WI38 (cell line): ENCODE data around the gene BICD2.

ENCODE experiments used
- H3K4me3 ChIP-seq: 2 replicates; pipeline ENCODE4 v1.5.1; 2011; ENCODE audit warnings: low read depth, mild to moderate bottlenecking, control low read depth, low read length
- TF ChIP-seq, protein P1 (sequence below): IDR thresholded peaks from 2 replicates; pipeline ENCODE4 v1.5.1; 2012; ENCODE audit warnings: low read depth, mild to moderate bottlenecking, control low read depth, low read length

BICD2 gene

DNA sequence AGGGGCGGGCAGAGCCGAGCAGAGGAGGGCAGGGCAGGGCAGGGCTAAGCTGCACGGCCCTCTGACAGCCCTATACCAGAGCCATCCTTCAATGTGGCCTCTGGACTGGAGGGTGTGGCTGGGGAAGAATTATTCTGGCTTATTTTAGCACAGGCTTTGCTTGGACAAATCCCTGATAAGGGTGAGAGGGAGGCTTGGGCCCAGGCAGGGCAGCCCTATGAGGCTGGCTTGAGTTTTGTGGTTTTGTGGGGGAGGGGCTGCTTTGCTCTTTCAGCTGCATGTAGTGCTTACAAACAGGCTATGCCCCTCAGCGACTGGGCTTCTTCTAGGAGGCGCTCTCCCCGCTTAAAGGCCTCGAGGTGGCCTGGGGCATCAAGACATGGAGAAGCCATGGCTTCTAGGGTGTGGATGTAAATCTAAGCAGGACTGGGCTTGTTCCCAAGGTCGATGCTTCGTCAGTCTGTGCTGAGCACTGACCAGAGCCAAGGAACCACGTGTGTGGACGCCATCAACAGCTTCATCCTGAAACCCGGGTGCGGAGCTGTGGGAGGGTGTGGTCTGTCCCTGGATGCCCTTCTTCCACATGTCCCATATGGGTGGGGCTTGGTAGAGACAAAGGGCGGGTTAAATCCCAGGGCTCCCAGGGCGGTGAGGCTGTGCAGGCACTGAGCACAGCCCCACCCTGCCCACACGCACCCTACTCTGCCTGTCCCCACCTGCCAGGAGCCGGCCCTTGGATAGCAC is 49.0 kb downstream of the BICD2 start:
- H3K4me3 ChIP-seq: no peak overlapping the region
- TF ChIP-seq, protein P1, sequence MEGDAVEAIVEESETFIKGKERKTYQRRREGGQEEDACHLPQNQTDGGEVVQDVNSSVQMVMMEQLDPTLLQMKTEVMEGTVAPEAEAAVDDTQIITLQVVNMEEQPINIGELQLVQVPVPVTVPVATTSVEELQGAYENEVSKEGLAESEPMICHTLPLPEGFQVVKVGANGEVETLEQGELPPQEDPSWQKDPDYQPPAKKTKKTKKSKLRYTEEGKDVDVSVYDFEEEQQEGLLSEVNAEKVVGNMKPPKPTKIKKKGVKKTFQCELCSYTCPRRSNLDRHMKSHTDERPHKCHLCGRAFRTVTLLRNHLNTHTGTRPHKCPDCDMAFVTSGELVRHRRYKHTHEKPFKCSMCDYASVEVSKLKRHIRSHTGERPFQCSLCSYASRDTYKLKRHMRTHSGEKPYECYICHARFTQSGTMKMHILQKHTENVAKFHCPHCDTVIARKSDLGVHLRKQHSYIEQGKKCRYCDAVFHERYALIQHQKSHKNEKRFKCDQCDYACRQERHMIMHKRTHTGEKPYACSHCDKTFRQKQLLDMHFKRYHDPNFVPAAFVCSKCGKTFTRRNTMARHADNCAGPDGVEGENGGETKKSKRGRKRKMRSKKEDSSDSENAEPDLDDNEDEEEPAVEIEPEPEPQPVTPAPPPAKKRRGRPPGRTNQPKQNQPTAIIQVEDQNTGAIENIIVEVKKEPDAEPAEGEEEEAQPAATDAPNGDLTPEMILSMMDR: no peak

- TF ChIP-seq, protein P1: no peak
- H3K4me3 ChIP-seq: no peak overlapping the region
Measured at GRCh38 chr9:92714787-92715487, 49.7 kb downstream of the BICD2 start.

DNA sequence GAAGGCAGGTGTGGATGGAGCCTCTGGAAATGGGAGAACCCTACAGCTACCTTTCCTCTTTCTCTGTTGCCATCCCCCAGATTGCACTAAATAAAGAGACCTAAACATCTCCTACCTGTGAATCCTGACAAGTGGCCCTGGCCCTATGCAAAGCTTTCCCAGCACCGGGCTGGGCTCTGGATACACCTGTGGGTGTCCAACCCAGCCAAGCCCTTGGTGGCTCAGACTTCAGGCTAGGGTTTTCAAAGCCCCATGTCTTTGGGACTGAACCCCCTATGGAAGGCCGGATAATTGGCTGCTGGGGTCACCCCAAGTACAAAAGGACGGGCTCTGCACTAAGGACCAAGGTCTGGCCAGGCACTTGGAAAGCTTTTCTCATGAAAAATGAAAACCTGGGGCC is 50.6 kb downstream of the BICD2 start:
- TF ChIP-seq, protein P1: no peak
- no peak overlapping the region for H3K4me3 ChIP-seq

DNA sequence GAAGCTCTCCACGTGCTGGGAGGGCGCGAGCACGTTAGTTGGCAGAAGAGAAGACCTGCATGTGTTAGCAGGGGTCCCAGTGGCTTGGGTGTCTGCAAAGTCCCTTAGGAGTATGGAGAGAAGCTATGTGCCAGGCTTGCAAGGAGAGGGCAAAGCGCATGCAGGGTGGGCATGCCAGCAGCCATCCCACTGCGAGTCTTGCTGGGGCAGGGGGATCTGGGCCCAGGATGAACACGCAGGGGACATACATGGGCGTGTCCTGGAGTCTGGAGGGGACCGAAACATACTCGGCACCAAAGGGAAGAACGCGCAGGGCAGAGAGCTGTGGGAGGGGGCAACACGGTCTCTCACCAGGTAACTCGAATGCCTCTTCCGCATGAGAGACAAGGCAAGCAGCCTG is 51.1 kb downstream of the BICD2 start:
- TF ChIP-seq, protein P1: no peak
- H3K4me3 ChIP-seq: no peak overlapping the region

DNA sequence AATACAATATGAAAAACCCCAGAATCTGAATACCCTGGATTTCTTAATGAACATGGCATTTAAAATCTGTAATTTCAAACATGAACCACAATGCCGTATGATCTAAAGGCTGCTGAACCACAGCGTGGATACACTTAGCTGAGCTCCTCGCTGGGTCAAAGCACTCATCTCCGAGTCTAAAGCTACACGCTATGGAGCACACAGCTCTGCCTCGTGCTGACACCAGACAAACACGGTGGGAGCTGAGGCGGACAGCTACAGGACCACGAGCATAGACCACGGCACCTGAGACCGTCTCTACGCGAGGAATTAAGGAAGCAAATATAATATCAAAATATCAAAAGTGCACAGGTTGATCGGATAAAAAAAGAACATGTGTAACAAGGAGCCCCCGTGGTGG is 51.9 kb downstream of the BICD2 start:
- TF ChIP-seq, protein P1: no peak
- no peak overlapping the region for H3K4me3 ChIP-seq

DNA sequence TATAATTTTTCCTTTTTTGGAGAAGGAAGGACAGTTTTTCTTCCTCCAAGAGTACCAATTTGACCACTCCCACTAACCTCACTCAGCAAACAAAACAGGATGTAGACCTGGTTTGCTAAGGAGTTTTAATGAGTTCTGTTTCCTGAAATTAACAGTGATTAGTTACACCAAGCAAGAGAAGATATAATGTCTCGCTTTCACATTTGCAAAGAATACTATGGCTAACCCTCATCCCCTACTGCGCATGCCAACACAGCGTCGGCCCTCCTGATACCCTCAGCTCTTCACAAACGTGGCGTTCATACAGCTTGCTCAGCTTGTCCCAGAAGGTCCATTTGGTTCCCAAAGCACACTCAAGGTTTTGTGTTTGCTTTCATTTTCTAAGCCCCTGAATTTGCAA is 52.8 kb downstream of the BICD2 start:
- TF ChIP-seq, protein P1: no peak
- no peak overlapping the region for H3K4me3 ChIP-seq

DNA sequence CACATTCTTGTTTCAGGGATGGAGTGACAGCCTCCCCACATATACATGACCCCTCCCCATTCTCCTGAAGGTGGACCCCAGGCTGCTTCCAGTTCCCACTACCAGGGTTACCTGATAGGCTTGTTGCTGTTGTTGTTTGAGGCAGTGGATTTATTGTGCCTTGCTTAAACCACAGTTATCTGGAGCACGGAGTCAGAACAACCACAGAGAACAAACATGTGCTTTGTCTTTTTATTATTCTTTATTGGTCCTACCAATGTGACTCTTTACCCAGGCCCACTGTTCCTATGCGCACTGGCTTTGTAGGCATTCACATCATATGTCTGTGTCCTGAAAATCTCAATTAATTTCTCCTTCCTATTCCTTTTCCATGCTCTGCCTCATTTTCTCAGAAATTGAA is 53.5 kb downstream of the BICD2 start:
- TF ChIP-seq, protein P1: no peak

More for the DNA sequence above, 53.5 kb downstream of the BICD2 start:
- no peak overlapping the region for H3K4me3 ChIP-seq
